GM18520 (cell line): ENCODE data around the gene RBFOX2.
"Not testable (repeated sequence)": the region's sequence is repeated elsewhere in the genome, so short reads cannot be mapped to it uniquely, and the experiment has no call there.

ENCODE experiments used
- ATAC-seq: cut with Tn5 transposase; IDR thresholded peaks from one replicate; pipeline ENCODE4 v1.9.1; 2021; ENCODE audit not compliant: unreplicated experiment

RBFOX2 gene, protein sequence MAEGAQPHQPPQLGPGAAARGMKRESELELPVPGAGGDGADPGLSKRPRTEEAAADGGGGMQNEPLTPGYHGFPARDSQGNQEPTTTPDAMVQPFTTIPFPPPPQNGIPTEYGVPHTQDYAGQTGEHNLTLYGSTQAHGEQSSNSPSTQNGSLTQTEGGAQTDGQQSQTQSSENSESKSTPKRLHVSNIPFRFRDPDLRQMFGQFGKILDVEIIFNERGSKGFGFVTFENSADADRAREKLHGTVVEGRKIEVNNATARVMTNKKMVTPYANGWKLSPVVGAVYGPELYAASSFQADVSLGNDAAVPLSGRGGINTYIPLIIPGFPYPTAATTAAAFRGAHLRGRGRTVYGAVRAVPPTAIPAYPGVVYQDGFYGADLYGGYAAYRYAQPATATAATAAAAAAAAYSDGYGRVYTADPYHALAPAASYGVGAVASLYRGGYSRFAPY

GRCh38 chr22:36028646-36029405 lies at the start of gene RBFOX2:
TSS of gene RBFOX2 (minus strand) at chr22:36028824. CDS start at chr22:36028425, 399 bp downstream.
- no peak for ATAC-seq

GRCh38 chr22:36077271-36077670 lies 48.6 kb upstream of the RBFOX2 start:
- ATAC-seq: no peak

- no peak for ATAC-seq
These were observed 47.1 kb upstream of the RBFOX2 start for GRCh38 chr22:36075724-36076123.

GRCh38 chr22:36075230-36075629 lies 46.6 kb upstream of the RBFOX2 start:
- ATAC-seq: no peak

DNA sequence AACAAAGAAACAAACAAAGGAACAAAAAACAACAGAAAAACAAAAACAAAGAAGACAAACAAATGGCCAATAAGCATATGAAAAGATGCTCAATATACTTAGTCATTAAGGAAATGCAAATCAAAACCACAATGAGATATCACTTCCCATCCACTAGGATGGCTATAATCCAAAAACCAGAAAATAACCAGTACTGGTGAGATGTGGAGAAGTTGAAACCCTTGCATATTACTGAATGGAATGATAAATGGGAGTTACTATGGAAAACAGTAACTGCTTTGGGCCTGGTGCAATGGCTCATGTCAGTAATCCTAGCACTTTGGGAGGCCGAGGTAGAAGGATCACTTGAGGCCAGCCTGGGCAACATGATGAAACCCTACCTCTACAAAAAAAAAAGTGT lies 44.9 kb upstream of the RBFOX2 start:
- no peak for ATAC-seq

DNA sequence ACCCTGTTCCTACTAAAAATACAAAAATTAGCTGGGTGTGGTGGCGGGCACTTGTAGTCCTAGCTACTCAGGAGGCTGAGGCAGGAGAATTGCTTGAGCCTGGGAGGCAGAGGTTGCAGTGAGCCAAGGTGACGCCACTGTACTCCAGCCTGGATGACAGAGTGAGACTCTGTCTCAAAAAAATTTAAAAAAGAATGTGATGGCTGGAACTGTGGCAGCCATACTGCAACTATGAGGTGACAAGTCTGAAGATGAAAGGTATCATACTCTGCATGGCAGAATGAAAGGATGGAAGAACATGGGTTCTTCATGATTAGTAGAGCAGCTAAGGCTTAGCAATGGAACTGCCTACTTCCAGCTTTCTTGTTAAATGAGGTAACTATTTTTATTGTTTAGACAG lies 42.0 kb upstream of the RBFOX2 start:
- ATAC-seq: not testable (repeated sequence)

GRCh38 chr22:36069368-36069767 lies 40.7 kb upstream of the RBFOX2 start:
- ATAC-seq: no peak

DNA sequence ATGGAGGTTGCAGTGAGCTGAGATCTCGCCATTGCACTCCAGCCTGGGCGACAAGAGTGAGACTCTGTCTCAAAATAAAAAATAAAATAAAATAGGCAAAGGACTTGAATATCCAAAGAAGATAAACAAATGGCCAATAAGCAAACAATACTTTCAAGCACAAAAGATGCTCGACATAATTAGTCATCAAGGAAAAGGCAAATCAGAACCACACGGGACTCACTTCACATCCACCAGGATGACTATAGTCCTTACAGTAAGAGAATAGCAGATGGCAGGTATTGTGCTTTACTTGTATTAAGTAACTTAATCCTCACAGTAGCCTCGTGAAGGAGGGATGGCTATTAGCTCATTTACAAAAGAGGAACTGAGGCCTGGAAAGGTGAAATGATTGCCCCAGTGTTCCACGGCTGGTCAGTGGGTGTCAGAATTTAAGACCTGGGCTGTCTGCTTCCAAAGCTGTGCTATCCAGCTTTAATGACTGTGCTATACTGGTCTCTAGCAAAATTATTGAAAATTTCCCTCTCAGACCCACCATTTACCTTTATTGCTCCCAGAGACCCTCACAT lies 40.2 kb upstream of the RBFOX2 start:
- ATAC-seq: no peak

GRCh38 chr22:36067235-36067558 lies 38.6 kb upstream of the RBFOX2 start:
- no peak for ATAC-seq

DNA sequence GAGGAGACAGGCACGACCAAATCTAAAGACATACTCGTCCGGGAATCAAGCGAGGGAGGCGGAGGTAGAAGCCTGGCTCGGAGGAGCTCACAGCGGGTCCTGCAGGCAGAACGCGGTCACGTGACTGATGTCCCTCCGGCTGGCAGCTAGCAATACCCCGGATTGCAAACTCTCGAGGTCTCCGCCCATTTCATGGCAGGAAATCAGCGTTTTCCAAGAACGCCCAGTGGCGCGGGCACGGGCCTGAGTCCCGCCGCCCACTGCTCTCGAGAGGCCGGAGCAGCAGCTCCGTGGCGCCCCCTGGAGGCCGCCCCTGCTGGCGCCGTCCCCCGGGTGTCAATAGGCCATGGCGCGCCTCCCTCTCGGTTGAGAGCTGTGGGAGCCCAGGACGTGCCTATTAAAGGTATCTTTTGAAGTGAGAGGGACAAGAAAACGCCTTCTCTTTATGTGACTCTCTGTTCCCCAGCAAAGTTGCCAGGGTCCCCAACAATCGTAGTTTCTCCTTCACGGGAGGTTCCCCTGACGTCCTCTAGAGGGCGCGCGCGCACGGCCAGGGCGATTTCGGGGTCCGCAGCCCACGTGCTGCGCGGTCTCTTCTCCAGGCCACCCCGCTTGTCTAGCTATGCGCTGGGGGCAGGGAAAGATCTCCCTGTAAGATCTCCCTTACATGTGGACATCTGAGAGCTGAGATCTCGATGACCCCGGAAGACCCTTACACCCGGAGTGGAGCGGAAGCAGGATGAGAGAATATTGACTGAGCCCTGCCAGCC lies 37.3 kb upstream of the RBFOX2 start:
- no peak for ATAC-seq

DNA sequence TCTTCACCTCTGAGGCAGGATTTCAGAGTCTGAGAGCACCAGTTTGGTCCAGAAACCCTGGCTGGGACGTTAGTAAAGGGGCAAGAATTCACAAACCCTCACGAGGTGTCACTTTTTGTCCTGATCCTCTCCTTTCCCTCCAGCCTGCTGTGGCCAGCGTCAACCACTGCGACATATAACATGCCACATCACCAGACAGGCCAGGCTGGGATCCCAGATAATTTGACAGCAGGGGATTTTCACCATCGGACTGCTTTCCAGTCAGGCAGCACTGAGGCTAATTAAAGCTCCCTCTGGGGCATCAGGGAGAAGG lies 36.8 kb upstream of the RBFOX2 start:
- no peak for ATAC-seq

DNA sequence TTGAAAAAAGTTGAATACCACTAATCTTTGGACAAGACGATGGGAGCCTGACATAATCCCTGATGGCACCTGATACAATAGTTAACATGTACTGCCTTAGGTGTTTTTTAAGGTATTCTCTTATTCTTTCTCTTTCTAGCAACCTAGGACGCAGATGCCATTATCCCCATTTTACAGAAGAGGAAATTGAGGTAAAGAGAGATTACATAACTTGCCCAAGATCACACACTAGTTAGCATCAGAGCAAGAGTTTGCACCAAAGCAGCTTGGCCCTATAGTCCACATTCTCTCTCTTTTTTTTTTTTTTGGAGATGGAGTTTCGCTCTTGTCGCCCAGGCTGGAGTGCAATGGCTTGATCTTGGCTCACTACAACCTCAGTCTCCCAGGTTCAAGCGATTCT lies 35.7 kb upstream of the RBFOX2 start:
- ATAC-seq: no peak

- ATAC-seq: no peak
These were observed 28.4 kb upstream of the RBFOX2 start for GRCh38 chr22:36056980-36057379.

DNA sequence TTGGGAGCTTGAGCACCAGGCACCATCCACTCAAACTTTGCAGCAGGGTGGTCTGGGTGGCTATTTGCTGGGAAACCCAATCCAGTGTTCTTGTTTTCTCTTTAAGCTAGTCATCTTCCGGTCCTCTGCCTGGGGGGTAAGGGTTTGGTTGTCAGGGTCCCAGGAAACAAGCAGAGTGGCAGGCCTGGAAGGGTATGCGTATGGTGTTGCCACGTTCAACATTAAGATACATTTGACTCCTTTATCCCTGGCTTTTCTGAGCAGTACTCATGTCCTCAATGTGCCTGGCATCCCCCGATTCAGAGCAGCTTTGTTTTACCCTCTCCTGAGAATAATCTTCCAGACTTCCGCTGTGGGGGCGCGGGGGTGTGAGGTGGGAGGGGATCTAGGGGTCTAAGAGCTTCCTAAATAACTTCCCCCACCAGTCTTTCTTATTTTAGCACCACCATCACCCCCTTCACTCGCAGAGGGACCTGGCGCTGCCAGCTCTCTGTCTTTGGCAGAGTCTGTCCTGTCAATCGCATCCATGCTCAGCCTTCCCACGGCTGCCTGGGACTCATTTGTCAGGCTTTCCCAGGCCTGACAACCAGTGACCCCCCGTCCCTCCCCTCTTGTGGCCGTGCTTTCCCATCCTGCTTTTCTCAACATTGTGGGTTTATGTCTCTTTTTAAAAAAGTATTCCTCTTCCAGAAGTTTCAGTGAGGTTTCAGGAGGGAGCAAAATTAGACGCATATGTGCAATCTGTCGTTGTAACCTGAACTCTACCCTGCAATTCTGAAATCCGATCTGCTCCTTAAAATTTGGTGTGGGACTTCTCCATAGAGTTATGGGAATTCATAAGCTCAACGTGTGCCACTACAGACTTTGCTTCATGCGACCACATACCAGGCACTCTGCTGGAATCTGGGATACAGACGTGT lies 27.0 kb upstream of the RBFOX2 start:
- no peak for ATAC-seq

GRCh38 chr22:36054446-36054845 lies 25.8 kb upstream of the RBFOX2 start:
- ATAC-seq: not testable (repeated sequence)

- ATAC-seq: no peak
These were observed 24.9 kb upstream of the RBFOX2 start for GRCh38 chr22:36053242-36054147.

DNA sequence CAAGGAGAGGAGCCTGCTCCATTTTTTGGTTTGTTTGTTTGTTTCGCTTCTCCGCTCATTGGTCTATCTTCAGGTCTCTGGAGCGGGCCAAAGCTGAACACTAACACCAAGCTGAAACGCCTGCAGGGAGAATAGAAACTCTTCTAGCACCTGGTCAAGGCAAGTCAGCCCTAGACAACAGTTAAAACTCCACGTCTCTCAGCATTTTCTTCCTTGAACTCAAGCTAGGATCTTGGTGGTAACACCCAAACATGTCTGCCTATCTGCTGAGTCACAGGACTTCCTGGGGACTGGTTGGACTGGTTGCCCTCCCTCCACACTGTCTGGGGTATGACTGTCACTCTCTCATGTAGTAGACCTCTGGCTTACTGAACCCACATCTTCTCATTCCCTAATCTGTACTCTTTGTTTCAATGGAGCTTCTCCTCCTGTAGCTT lies 23.9 kb upstream of the RBFOX2 start:
- no peak for ATAC-seq

GRCh38 chr22:36049678-36049997 lies 21.0 kb upstream of the RBFOX2 start:
- no peak for ATAC-seq

GRCh38 chr22:36048911-36049677 lies 20.5 kb upstream of the RBFOX2 start:
- ATAC-seq: no peak
